Measurements from ENCODE around the gene GTF3C1. TPM values are rescaled to one million over a fixed set of nuclear protein-coding genes. Genes with fewer than 3 reads are reported as not detected.
"Not testable (repeated sequence)": the region's sequence is repeated elsewhere in the genome, so short reads cannot be mapped to it uniquely, and the experiment has no call there.

The GTF3C1 gene
- total RNA-seq, 3 donors from 2014 or later: 31.2 to 44.6 (median 37.4) TPM

DNA sequence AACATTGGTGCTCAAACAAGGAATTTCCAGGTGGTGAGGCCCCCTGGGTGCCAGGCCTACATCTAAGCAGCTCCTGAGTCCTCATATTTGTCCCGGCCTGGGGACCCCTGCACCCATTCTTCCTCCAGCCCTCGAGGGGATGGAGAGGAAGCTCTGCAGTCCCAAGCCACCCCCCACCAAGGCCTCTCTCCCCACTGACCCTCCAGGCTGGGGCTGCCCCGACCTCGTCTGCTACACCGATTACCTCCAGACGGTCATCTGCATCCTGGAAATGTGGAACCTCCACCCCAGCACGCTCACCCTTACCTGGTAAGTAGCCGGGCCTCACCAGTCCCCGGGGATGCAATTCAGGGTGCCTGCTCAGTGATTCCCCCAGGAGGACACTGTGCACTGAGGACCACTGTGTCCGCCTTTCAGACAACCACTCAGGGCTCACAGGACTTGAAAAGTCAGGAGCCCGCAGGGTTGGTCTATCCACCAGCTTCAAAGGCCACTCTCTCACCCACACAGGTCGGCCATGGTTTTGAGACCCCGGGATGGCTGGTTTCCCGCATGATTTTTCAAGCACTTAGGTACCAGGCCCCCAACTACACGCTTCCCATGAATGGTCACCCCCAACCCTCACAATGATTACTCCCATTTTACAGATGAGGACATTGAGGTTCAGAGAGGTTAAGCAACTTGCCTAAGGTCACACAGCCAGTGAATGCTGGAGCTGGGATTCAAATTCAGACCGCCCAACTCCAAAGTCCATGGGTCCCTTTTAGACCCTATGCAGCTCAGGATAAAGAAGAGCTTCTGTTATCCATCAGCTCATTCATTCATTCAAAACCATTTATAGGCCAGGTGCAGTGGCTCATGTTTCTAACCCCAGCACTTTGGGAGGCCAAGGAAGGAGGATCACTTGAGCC lies 115.3 kb downstream of the GTF3C1 start:
- DNase-seq (ENCODE audit: low spot score in 2 of 2): peak in 1 of 2 donors; percentile 14
- Histone ChIP-seq H3K9me3 (no peaks in the 10 kb centered on the region), H3K4me3 (no peak overlapping the region), H3K27ac (no peak overlapping the region), H3K4me1 (no peaks in the 10 kb centered on the region), H3K36me3 (no peaks in the 10 kb centered on the region), H3K27me3 (peaks cover 0 to 8% of the 10 kb centered on the region in 2 donors)
- intact Hi-C loops (cut with DNase I; ENCODE audit: low total_unique reads): no loop called here
- TF ChIP-seq POLR2AphosphoS5 (IDR thresholded peaks at IDR 0.05): no peak
- no peak for TF ChIP-seq POLR2A (IDR thresholded peaks at IDR 0.05)
- TF ChIP-seq, protein P1, sequence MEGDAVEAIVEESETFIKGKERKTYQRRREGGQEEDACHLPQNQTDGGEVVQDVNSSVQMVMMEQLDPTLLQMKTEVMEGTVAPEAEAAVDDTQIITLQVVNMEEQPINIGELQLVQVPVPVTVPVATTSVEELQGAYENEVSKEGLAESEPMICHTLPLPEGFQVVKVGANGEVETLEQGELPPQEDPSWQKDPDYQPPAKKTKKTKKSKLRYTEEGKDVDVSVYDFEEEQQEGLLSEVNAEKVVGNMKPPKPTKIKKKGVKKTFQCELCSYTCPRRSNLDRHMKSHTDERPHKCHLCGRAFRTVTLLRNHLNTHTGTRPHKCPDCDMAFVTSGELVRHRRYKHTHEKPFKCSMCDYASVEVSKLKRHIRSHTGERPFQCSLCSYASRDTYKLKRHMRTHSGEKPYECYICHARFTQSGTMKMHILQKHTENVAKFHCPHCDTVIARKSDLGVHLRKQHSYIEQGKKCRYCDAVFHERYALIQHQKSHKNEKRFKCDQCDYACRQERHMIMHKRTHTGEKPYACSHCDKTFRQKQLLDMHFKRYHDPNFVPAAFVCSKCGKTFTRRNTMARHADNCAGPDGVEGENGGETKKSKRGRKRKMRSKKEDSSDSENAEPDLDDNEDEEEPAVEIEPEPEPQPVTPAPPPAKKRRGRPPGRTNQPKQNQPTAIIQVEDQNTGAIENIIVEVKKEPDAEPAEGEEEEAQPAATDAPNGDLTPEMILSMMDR (IDR thresholded peaks at IDR 0.05): no peak

DNA sequence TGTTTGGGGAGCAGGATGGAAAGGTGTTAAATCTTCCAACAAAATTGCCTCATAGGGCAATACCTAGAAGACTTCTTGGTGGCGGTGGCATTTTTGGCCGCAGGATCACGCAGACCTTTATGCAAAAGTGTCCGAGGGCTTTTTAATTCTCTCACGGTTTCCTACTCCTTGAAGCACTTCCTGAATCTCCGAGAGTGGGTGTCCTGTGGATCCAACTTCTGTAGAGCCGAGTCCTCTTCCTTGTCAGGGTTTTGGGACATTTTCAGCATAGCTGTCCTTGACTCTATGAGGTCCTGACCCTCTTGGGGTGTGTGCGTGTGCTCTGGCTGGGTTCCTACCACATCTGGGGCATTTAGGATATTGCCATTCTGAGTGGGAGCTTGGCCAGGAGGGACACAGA lies 116.1 kb downstream of the GTF3C1 start:
- peaks cover 0 to 12% of the 10 kb centered on the region in 2 donors for H3K27me3 ChIP-seq
- no peaks in the 10 kb centered on the region for H3K36me3 ChIP-seq
- intact Hi-C loops (cut with DNase I; ENCODE audit: low total_unique reads): no loop called here
- DNase-seq (ENCODE audit: low spot score in 2 of 2): no peak
- no peak overlapping the region for H3K27ac ChIP-seq
- no peaks in the 10 kb centered on the region for H3K9me3 ChIP-seq
- no peak overlapping the region for H3K4me3 ChIP-seq
- TF ChIP-seq, protein P1 (IDR thresholded peaks at IDR 0.05): no peak
- no peak for TF ChIP-seq POLR2AphosphoS5 (IDR thresholded peaks at IDR 0.05)
- TF ChIP-seq POLR2A (IDR thresholded peaks at IDR 0.05): no peak
- H3K4me1 ChIP-seq: no peaks in the 10 kb centered on the region

DNA sequence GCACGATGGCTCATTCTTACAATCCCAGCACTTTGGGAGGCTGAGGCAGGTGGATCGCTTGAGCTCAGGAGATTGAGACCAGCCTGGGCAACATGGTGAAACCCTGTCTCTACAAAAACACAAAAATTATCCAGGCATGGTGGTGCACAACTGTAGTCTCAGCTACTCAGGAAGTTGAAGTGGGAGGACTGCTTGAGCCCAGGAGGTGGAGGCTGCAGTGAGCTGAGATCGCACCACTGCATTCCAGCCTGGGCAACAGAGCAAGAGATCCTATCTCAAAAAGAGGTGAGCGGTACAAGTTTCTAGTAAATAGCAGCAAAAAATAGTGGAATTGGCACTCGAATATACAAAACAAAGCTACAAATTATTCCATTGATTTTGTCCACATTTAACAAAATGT lies 116.5 kb downstream of the GTF3C1 start:
- H3K4me3 ChIP-seq; H3K9me3 ChIP-seq; intact Hi-C loops (cut with DNase I; ENCODE audit: low total_unique reads); H3K4me1 ChIP-seq; DNase-seq (ENCODE audit: low spot score in 2 of 2); H3K36me3 ChIP-seq; H3K27ac ChIP-seq: not testable (repeated sequence)
- H3K27me3 ChIP-seq: peaks cover 0 to 15% of the 10 kb centered on the region in 2 donors

DNA sequence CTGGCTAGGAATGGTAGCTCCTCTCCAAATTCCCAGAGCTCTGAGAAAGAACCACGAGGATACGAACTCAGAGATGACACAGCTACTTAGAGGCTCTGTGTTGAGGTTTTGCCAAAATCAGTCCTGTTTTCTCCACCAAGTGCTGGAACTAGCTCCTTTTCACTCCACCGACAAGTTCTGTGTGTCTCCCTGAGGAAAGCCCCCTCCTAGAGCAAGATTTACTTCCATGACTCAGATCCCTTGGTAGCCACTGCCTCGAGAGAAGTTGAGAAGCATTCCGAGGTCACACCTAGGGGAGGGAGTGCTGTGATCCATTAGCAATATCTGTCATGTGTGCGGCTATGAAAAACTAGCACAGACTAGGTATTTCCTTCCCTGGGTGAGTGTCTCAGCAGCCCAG lies 117.2 kb downstream of the GTF3C1 start:
- H3K4me3 ChIP-seq: no peak overlapping the region
- no peaks in the 10 kb centered on the region for H3K4me1 ChIP-seq
- H3K27me3 ChIP-seq: peaks cover 0 to 16% of the 10 kb centered on the region in 2 donors
- intact Hi-C loops (cut with DNase I; ENCODE audit: low total_unique reads): no loop called here
- no peaks in the 10 kb centered on the region for H3K9me3 ChIP-seq
- H3K36me3 ChIP-seq: no peaks in the 10 kb centered on the region
- TF ChIP-seq POLR2A (IDR thresholded peaks at IDR 0.05): no peak
- TF ChIP-seq, protein P1 (IDR thresholded peaks at IDR 0.05): no peak
- no peak for TF ChIP-seq POLR2AphosphoS5 (IDR thresholded peaks at IDR 0.05)
- no peak overlapping the region for H3K27ac ChIP-seq
- no peak for DNase-seq (ENCODE audit: low spot score in 2 of 2)

DNA sequence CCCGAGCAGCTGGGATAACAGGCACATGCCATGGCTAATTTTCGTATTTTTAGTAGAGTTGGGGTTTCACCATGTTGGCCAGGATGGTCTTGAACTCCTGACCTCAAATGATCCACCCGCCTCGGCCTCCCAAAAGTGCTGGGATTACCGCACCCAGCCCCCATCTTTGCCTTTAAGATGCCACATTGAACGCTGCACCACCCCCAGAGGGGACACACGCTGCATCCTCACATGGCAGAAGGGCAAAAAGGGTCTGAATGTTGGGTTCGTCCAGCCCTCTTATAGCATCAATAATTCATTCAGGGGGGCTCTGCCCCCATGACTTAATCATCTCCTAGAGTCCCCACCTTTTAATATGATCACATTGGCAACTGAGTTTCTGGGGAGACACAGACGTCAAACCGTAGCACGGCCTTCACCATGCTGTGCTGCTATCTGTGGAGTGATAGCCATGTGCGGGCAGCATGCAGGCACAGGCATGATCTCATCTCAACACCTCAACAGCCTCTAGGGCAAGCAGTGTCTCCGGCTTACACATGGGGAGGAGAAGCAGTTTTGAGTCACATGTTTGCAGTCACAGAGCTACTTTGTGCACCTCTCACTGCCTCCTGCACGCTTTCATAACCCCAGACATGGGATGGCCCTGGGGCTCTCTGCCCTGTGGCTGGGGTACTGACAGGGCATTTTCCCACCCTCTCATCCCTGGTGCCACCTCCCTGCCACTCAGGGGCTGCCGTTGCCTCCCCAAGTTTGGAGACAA lies 117.8 kb downstream of the GTF3C1 start:
- DNase-seq (ENCODE audit: low spot score in 2 of 2): no peak
- H3K4me1 ChIP-seq: no peaks in the 10 kb centered on the region
- no peak for TF ChIP-seq POLR2A (IDR thresholded peaks at IDR 0.05)
- TF ChIP-seq POLR2AphosphoS5 (IDR thresholded peaks at IDR 0.05): no peak
- TF ChIP-seq, protein P1 (IDR thresholded peaks at IDR 0.05): no peak
- H3K36me3 ChIP-seq: no peaks in the 10 kb centered on the region
- no peak overlapping the region for H3K27ac ChIP-seq
- no peaks in the 10 kb centered on the region for H3K9me3 ChIP-seq
- intact Hi-C loops (cut with DNase I; ENCODE audit: low total_unique reads): no loop called here
- H3K4me3 ChIP-seq: no peak overlapping the region
- peaks cover 0 to 16% of the 10 kb centered on the region in 2 donors for H3K27me3 ChIP-seq

Data from breast epithelium (tissue), 4 donors.